Activated T-helper 17 cell treated with anti-CD3 and anti-CD28 coated beads, Interleukin-2, amount 50 U/mL, for 72 hours (primary cell): ENCODE measurements around the gene HMOX2. TPM values are rescaled to one million over a fixed set of nuclear protein-coding genes. Genes with fewer than 3 reads are reported as not detected.

Source experiments
- total RNA-seq, 2 donors: library from RNA; stranded (reverse); gene quantifications; one replicate each; pipeline ENCODE4 v1.2.3, GENCODE V29; 2022

Gene HMOX2
- total RNA-seq, 2 donors from 2014 or later, result 60.0 to 92.1 TPM

Other genes with a start within 250 kb of the HMOX2 start
- not detected for gene SRL, start 234.3 kb upstream of the HMOX2 start, total RNA-seq
- 10 to 100 TPM; 14.5 to 27.2 TPM for gene TFAP4, start 203.4 kb upstream of the HMOX2 start, total RNA-seq
- gene GLIS2, start 160.3 kb upstream of the HMOX2 start, total RNA-seq, result 1 to 10 TPM in 1 of 2 donors, under 1 TPM in 1; 0.37 to 1.6 TPM
- 10 to 100 TPM; 40.4 to 74.7 TPM for gene PAM16, start 125.1 kb upstream of the HMOX2 start, total RNA-seq
- under 1 TPM; 0.11 to 0.29 TPM for gene VASN, start 104.5 kb upstream of the HMOX2 start, total RNA-seq
- gene CORO7, start 59.8 kb upstream of the HMOX2 start, total RNA-seq, result 100 to 1,000 TPM in 1 of 2 donors, 10 to 100 TPM in 1; 82.6 to 114 TPM
- 10 to 100 TPM; 50.3 to 81.1 TPM for gene DNAJA3, start 50.5 kb upstream of the HMOX2 start, total RNA-seq
- 10 to 100 TPM; 56.5 to 63.2 TPM for gene NMRAL1, start 1.8 kb upstream of the HMOX2 start, total RNA-seq
- 10 to 100 TPM; 24.5 to 31.2 TPM for gene CDIP1, start 62.4 kb downstream of the HMOX2 start, total RNA-seq
- not detected for gene C16orf96, start 79.9 kb downstream of the HMOX2 start, total RNA-seq
- 10 to 100 TPM; 16.6 to 24.5 TPM for gene UBALD1, start 138.5 kb downstream of the HMOX2 start, total RNA-seq
- gene MGRN1, start 148.4 kb downstream of the HMOX2 start, total RNA-seq, result 10 to 100 TPM; 63.5 to 66.3 TPM
- gene NUDT16L1, start 217.2 kb downstream of the HMOX2 start, total RNA-seq, result 10 to 100 TPM; 16.8 to 28.7 TPM